GM18508 (cell line): ENCODE measurements around the gene APBA2.
"Not testable (repeated sequence)": the region's sequence is repeated elsewhere in the genome, so short reads cannot be mapped to it uniquely, and the experiment has no call there.

Experiments
- ATAC-seq: cut with Tn5 transposase; IDR thresholded peaks from one replicate; pipeline ENCODE4 v1.9.1; 2021; ENCODE audit warnings: moderate number of reproducible peaks; ENCODE audit not compliant: insufficient read depth, unreplicated experiment

Gene APBA2

GRCh38 chr15:29092376-29093064 is 206.7 kb downstream of the APBA2 start:
- ATAC-seq = no peak

- no peak for ATAC-seq
These were observed 207.3 kb downstream of the APBA2 start for GRCh38 chr15:29093065-29093435.

GRCh38 chr15:29093696-29094343 is 208.0 kb downstream of the APBA2 start:
- no peak for ATAC-seq

GRCh38 chr15:29094711-29095110 is 208.9 kb downstream of the APBA2 start:
- no peak for ATAC-seq

GRCh38 chr15:29095746-29096145 is 210.0 kb downstream of the APBA2 start:
- ATAC-seq = no peak

- no peak for ATAC-seq
These were observed 211.4 kb downstream of the APBA2 start for GRCh38 chr15:29097168-29097567.

GRCh38 chr15:29097971-29098370 is 212.2 kb downstream of the APBA2 start:
- ATAC-seq = no peak

- ATAC-seq = no peak
These were observed 212.9 kb downstream of the APBA2 start for GRCh38 chr15:29098652-29099051.

- ATAC-seq = no peak
These were observed 213.5 kb downstream of the APBA2 start for GRCh38 chr15:29099131-29099880.

GRCh38 chr15:29100486-29101000 is 214.8 kb downstream of the APBA2 start:
- ATAC-seq = no peak

- ATAC-seq = no peak
These were observed 215.7 kb downstream of the APBA2 start for GRCh38 chr15:29101491-29101890.

- not testable (repeated sequence) for ATAC-seq
These were observed 216.5 kb downstream of the APBA2 start for GRCh38 chr15:29102173-29102794.

- no peak for ATAC-seq
These were observed 217.4 kb downstream of the APBA2 start for GRCh38 chr15:29102911-29103823.

- ATAC-seq = no peak
These were observed 218.2 kb downstream of the APBA2 start for GRCh38 chr15:29103824-29104565.

- ATAC-seq = no peak
These were observed 218.7 kb downstream of the APBA2 start for GRCh38 chr15:29104566-29104880.

- ATAC-seq = no peak
These were observed 219.5 kb downstream of the APBA2 start for GRCh38 chr15:29105151-29105854.

GRCh38 chr15:29106116-29106515 is 220.3 kb downstream of the APBA2 start:
- ATAC-seq = no peak

- no peak for ATAC-seq
These were observed 220.9 kb downstream of the APBA2 start for GRCh38 chr15:29106551-29107290.
